GM23248 (cell line): ENCODE data around the gene P2RX3.

Source experiments
- EZH2 ChIP-seq: fragments of 200-600 bp; sonication (generic); IDR thresholded peaks from 2 replicates; pipeline ENCODE4 v1.6.1; 2018; ENCODE audit warnings: antibody characterized with exemption, mild to moderate bottlenecking; ENCODE audit not compliant: insufficient read depth, poor library complexity, severe bottlenecking
- EZH2phosphoT487 ChIP-seq: fragments of 200-600 bp; sonication (generic); IDR thresholded peaks from 2 replicates; pipeline ENCODE4 v1.6.1; 2018; ENCODE audit warnings: antibody characterized with exemption, moderate library complexity, mild to moderate bottlenecking, low read depth; ENCODE audit not compliant: insufficient read depth

DNA sequence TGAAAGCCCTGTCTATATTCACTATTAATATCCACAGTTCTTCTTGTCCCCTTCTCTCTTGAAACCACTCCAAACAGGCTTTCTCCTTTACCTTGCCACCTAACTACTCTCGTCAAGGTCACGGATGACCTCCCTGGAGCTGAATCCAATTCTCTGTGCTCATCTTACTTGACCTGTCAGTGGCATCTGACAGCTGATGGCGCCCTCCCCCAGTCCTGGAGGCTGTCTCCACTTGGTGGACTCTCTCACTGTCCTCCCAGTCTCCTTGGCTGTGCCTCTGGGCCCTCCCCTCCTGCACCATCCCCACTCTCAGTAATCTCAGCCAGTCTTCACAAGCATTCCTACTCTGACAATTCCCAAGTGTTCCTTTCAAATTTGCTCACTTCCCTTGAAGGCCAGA lies 22.1 kb upstream of the P2RX3 start:
- no peak for TF ChIP-seq EZH2
- no peak for TF ChIP-seq EZH2phosphoT487
